GM12891 (cell line): ENCODE results near the gene KPNB1.

ENCODE experiments used
- PAX5 ChIP-seq: IDR thresholded peaks from 2 replicates; pipeline ENCODE4 v1.6.1; 2011; ENCODE audit warnings: low read length, moderate library complexity, mild to moderate bottlenecking; ENCODE audit not compliant: insufficient read depth, severe bottlenecking
- POLR2A ChIP-seq: IDR thresholded peaks from 2 replicates; pipeline ENCODE4 v1.6.1; 2011; ENCODE audit warnings: low read depth, low read length, control low read depth
- POLR2AphosphoS5 ChIP-seq: IDR thresholded peaks from 2 replicates; pipeline ENCODE4 v1.6.1; 2011; ENCODE audit warnings: low read depth, low read length, control low read depth
- SPI1 ChIP-seq: IDR thresholded peaks from 2 replicates; pipeline ENCODE4 v1.6.1; 2011; ENCODE audit warnings: low read depth, low read length, control low read depth
- TAF1 ChIP-seq: IDR thresholded peaks from 2 replicates; pipeline ENCODE4 v1.6.1; 2011; ENCODE audit warnings: low read depth, low read length, control low read depth

GRCh38 chr17:47638903-47639302 lies 10.8 kb upstream of the KPNB1 start:
- TF ChIP-seq POLR2AphosphoS5 (no peak), PAX5 (no peak), POLR2A (no peak), TAF1 (no peak), SPI1 (no peak)
